ENCODE measurements around the gene PRR13. TPM values are rescaled to one million over a fixed set of nuclear protein-coding genes. Genes with fewer than 3 reads are reported as not detected.

PRR13 gene
- total and polyA plus RNA-seq, 9 of the 15 experiments (the other 6 are each of a cell fraction or from before 2014, with no cell fraction given) = 117 to 835 (median 285) TPM

DNA sequence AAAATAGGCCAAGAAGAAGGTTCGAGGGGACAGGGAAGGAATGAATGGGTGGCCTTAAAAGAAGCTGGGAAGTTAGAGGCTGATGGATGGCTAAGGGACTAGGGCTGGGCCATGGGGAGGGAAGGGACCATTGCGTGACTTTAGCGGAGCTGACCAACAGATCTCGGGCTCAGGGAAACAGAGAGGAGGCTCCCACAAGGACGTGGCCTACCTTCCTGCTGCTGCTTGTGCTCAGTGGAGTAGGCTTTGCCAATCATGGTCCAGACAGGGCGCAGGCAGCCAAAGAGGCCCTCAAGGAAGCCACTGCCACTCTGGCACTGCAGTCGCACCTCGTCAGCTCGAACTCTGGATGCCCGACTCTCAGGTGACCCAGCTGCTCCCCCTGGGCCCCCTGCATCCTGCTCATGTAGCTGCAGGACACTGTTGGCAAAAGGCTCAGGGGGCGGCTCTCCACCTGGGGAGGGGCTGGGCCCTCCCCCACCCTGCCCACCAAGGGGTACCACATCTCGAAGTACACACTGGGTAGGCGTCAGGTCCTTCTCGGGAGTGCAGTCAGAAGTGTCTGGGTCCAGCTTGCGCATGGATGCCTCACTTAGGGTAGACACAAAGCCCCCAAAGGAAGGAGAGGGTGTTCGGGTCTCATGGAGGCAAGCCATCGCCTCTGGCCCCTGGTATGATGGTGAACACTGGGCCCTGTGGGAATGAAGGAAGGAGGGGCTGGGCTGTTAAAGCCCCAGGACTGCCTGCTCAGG is 45.4 kb downstream of the PRR13 start (continued):
- no peak for TF ChIP-seq ETV1 (tag; conservative IDR thresholded peaks at IDR 0.05; ENCODE audit: low read depth)
- no peak for TF ChIP-seq TEAD2 (tag; IDR thresholded peaks at IDR 0.05)
- TF ChIP-seq, protein P1, sequence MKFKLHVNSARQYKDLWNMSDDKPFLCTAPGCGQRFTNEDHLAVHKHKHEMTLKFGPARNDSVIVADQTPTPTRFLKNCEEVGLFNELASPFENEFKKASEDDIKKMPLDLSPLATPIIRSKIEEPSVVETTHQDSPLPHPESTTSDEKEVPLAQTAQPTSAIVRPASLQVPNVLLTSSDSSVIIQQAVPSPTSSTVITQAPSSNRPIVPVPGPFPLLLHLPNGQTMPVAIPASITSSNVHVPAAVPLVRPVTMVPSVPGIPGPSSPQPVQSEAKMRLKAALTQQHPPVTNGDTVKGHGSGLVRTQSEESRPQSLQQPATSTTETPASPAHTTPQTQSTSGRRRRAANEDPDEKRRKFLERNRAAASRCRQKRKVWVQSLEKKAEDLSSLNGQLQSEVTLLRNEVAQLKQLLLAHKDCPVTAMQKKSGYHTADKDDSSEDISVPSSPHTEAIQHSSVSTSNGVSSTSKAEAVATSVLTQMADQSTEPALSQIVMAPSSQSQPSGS (CRISPR knock-in tag; IDR thresholded peaks at IDR 0.05) = no peak
- TF ChIP-seq CTBP1 (IDR thresholded peaks at IDR 0.05; ENCODE audit: borderline replicate concordance) = no peak
- no peak for TF ChIP-seq JUN (IDR thresholded peaks at IDR 0.05; ENCODE audit: borderline replicate concordance, low read depth, low read length)
- no peak for TF ChIP-seq JUN (CRISPR knock-in tag; IDR thresholded peaks at IDR 0.05; ENCODE audit: borderline replicate concordance)
- TF ChIP-seq PHTF2 (CRISPR knock-in tag; IDR thresholded peaks at IDR 0.05) = no peak
- TF ChIP-seq TRIM24 (IDR thresholded peaks at IDR 0.05) = no peak
- peak; percentile 52 for TF ChIP-seq SUPT5H (IDR thresholded peaks at IDR 0.05)
- TF ChIP-seq GABPB2 (CRISPR knock-in tag; conservative IDR thresholded peaks at IDR 0.05) = no peak
- TF ChIP-seq, protein P2, sequence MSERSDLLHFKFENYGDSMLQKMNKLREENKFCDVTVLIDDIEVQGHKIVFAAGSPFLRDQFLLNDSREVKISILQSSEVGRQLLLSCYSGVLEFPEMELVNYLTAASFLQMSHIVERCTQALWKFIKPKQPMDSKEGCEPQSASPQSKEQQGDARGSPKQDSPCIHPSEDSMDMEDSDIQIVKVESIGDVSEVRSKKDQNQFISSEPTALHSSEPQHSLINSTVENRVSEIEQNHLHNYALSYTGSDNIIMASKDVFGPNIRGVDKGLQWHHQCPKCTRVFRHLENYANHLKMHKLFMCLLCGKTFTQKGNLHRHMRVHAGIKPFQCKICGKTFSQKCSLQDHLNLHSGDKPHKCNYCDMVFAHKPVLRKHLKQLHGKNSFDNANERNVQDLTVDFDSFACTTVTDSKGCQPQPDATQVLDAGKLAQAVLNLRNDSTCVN (CRISPR knock-in tag; IDR thresholded peaks at IDR 0.05) = no peak
- no peak for TF ChIP-seq BMI1 (IDR thresholded peaks at IDR 0.05; ENCODE audit: low read length)
- TF ChIP-seq, protein P3, sequence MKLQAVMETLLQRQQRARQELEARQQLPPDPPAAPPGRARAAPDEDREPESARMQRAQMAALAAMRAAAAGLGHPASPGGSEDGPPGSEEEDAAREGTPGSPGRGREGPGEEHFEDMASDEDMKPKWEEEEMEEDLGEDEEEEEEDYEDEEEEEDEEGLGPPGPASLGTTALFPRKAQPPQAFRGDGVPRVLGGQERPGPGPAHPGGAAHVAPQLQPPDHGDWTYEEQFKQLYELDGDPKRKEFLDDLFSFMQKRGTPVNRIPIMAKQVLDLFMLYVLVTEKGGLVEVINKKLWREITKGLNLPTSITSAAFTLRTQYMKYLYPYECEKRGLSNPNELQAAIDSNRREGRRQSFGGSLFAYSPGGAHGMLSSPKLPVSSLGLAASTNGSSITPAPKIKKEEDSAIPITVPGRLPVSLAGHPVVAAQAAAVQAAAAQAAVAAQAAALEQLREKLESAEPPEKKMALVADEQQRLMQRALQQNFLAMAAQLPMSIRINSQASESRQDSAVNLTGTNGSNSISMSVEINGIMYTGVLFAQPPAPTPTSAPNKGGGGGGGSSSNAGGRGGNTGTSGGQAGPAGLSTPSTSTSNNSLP (IDR thresholded peaks at IDR 0.05; ENCODE audit: borderline replicate concordance, low read depth, low read length) = no peak
- TF ChIP-seq RUNX1 (IDR thresholded peaks at IDR 0.05; ENCODE audit: low read depth) = no peak

Measured in K562 (cell line).